Endothelial cell (in vitro differentiated cells): ENCODE measurements around the gene ADAMTS12. TPM values are rescaled to one million over a fixed set of nuclear protein-coding genes. Genes with fewer than 3 reads are reported as not detected.

ENCODE experiments used
- DNase-seq: peaks from one replicate; pipeline ENCODE4 v3.0.0; 2021; ENCODE audit warnings: low spot score
- H3K27ac Mint-ChIP-seq: one replicate; pipeline ENCODE4 v1.8.0; 2021; ENCODE audit warnings: mixed read lengths, inconsistent platforms; ENCODE audit not compliant: unreplicated experiment
- H3K27me3 Mint-ChIP-seq: one replicate; pipeline ENCODE4 v1.8.0; 2021; ENCODE audit warnings: mild to moderate bottlenecking, moderate library complexity, mixed read lengths, inconsistent platforms; ENCODE audit not compliant: unreplicated experiment
- H3K36me3 Mint-ChIP-seq: one replicate; pipeline ENCODE4 v1.8.0; 2021; ENCODE audit warnings: mild to moderate bottlenecking, low read depth, mixed read lengths, inconsistent platforms; ENCODE audit not compliant: unreplicated experiment
- H3K4me1 Mint-ChIP-seq: one replicate; pipeline ENCODE4 v1.8.0; 2021; ENCODE audit warnings: mild to moderate bottlenecking, mixed read lengths, inconsistent platforms; ENCODE audit not compliant: unreplicated experiment
- H3K4me3 Mint-ChIP-seq: one replicate; pipeline ENCODE4 v1.8.0; 2021; ENCODE audit warnings: mild to moderate bottlenecking, mixed read lengths, inconsistent platforms; ENCODE audit not compliant: unreplicated experiment
- H3K9me3 Mint-ChIP-seq: one replicate; pipeline ENCODE4 v1.8.0; 2021; ENCODE audit warnings: mixed read lengths, inconsistent platforms; ENCODE audit not compliant: unreplicated experiment
- CTCF ChIP-seq: fragments of 200-600 bp; sonication (generic); IDR thresholded peaks from one replicate; pipeline ENCODE4 v1.5.0; 2021; ENCODE audit warnings: antibody characterized with exemption; ENCODE audit not compliant: unreplicated experiment
- total RNA-seq: library from RNA; stranded (reverse); fragmentation: NEBNext Ultra II Directional; extraction: Animal tissue kit (Norgen Biotek cat#: 25700); gene quantifications from one replicate; pipeline ENCODE4 v1.2.1, GENCODE V29; 2021; ENCODE audit not compliant: unreplicated experiment

The ADAMTS12 gene
- total RNA-seq, 1 donor from 2014 or later = 9.8 TPM

GRCh38 chr5:33891446-33891787 lies 373 bp downstream of the ADAMTS12 start:
- H3K4me1 Mint-ChIP-seq = peaks cover 16% of the 10 kb centered on the region

GRCh38 chr5:33890131-33891032 lies 1.4 kb downstream of the ADAMTS12 start:
- no peak overlapping the region for H3K27ac Mint-ChIP-seq
- peak overlapping the region; percentile 88 for H3K4me3 Mint-ChIP-seq
- no peaks in the 10 kb centered on the region for H3K9me3 Mint-ChIP-seq
- peaks cover 16% of the 10 kb centered on the region for H3K4me1 Mint-ChIP-seq
- peaks cover 8% of the 10 kb centered on the region for H3K27me3 Mint-ChIP-seq
- TF ChIP-seq CTCF = no peak
- H3K36me3 Mint-ChIP-seq = no peaks in the 10 kb centered on the region
- peak; percentile 15 for DNase-seq

More at GRCh38 chr5:33891446-33891787, 373 bp downstream of the ADAMTS12 start:
- no peaks in the 10 kb centered on the region for H3K36me3 Mint-ChIP-seq
- no peak for DNase-seq
- H3K9me3 Mint-ChIP-seq = no peaks in the 10 kb centered on the region
- H3K27me3 Mint-ChIP-seq = peaks cover 8% of the 10 kb centered on the region
- peak overlapping the region; percentile 88 for H3K4me3 Mint-ChIP-seq
- H3K27ac Mint-ChIP-seq = no peak overlapping the region
- TF ChIP-seq CTCF = no peak

- Mint-ChIP-seq H3K27me3 (peaks cover 6% of the 10 kb centered on the region), H3K36me3 (no peaks in the 10 kb centered on the region), H3K4me1 (peaks cover 16% of the 10 kb centered on the region), H3K4me3 (no peak overlapping the region), H3K27ac (no peak overlapping the region), H3K9me3 (no peaks in the 10 kb centered on the region)
- no peak for DNase-seq
- no peak for TF ChIP-seq CTCF
Observed at GRCh38 chr5:33888587-33888986, 3.2 kb downstream of the ADAMTS12 start.

- H3K27ac Mint-ChIP-seq = no peak overlapping the region
- DNase-seq = no peak
- no peaks in the 10 kb centered on the region for H3K36me3 Mint-ChIP-seq
- H3K4me3 Mint-ChIP-seq = no peak overlapping the region
- no peaks in the 10 kb centered on the region for H3K9me3 Mint-ChIP-seq
- no peak for TF ChIP-seq CTCF
- peaks cover 2% of the 10 kb centered on the region for H3K27me3 Mint-ChIP-seq
- peaks cover 16% of the 10 kb centered on the region for H3K4me1 Mint-ChIP-seq
Observed at GRCh38 chr5:33887268-33887667, 4.5 kb downstream of the ADAMTS12 start.

GRCh38 chr5:33886283-33886682 lies 5.5 kb downstream of the ADAMTS12 start:
- H3K9me3 Mint-ChIP-seq = no peaks in the 10 kb centered on the region
- peaks cover 14% of the 10 kb centered on the region for H3K4me1 Mint-ChIP-seq
- no peaks in the 10 kb centered on the region for H3K27me3 Mint-ChIP-seq
- no peak overlapping the region for H3K4me3 Mint-ChIP-seq
- TF ChIP-seq CTCF = no peak
- DNase-seq = no peak
- H3K27ac Mint-ChIP-seq = no peak overlapping the region
- no peaks in the 10 kb centered on the region for H3K36me3 Mint-ChIP-seq
